GM18502 (cell line): ENCODE results near the gene PTPRG.

Source experiments
- ATAC-seq: cut with Tn5 transposase; IDR thresholded peaks from one replicate; pipeline ENCODE4 v1.9.1; 2021; ENCODE audit warnings: mild to moderate bottlenecking; ENCODE audit not compliant: unreplicated experiment, poor library complexity

Gene PTPRG

DNA sequence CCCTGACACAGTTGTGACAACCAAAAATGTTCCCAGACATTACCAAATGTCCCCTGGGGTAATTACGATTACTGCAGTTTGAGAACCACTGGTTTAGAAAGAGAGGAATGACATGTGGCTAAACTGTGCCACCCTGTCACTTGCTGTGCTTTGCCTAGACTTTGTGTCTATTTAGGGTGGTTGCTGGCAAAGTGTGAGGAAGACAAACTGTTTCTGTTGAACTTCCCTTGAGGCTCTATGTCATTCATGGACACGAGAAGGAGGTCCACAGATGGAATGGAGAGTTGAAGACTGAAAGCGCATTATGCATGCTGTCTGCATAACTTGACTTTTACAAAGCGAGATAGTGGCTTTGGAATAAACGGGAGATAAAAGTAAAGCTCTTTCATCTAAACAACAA, 495.3 kb downstream of the PTPRG start:
- ATAC-seq: no peak

DNA sequence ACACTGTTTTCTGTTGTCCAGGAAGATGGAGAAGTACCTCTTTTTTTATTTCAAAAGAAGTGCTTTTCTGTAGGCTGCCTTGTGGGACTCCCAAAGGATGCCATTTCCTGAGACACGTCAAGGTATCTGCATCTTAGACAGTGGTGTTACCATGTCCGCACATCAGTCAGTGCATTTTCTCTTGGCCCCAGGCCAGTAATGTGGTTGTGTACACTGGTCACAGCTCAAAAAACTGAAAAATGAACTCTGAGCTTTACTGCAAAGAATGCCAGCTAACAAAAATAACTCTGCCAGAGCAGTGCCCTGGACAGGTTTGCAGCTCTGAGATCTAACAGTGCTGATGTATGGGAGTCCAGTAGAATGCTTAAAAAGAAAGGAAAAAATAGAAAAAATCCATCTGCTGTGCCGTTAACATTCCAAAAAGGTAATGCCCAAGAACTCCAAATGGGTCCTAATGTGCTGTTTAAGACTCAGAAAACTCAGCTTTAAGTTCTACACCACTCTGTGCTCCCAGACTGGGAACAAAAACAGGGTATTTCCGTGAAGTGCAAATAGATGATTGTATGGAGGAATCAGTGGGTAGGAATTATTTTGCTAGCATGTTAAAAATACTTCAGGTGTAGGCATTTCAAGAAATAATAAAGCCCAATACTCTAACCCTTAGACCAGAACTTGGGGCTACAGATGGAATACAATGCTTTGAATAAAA, 496.1 kb downstream of the PTPRG start:
- ATAC-seq: no peak

DNA sequence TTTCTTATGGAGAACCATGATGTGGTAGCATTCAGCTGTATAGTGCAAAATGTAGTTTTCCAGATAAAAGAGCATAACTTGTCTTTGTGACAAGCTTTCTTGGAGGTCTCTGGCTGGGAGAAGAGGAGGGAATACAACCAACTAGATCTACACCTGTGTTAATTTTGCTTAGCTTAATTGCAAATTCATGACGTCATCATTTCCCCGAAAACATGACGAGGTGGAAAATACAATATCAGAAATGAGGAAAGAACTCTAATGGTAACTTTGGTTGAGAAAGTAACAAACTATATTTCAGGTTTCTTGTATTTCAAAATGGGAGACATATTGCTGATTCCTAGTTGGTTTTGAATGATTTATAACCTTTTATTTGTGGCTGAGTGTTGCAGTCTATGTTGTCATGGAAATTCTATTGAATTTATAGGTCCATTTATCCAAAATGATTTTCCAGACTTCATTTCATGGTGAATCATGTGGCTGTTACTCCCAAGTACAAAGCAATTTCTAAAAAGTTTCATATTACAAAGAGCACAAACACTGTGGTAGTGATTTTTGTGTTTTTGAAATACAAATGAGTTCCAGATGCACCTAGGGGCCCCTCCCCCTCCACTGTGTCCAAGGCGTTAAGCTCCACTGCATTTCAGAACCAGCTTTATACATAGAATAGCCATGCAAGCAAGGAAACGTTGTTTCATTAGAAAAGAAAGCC, 504.8 kb downstream of the PTPRG start:
- no peak for ATAC-seq

DNA sequence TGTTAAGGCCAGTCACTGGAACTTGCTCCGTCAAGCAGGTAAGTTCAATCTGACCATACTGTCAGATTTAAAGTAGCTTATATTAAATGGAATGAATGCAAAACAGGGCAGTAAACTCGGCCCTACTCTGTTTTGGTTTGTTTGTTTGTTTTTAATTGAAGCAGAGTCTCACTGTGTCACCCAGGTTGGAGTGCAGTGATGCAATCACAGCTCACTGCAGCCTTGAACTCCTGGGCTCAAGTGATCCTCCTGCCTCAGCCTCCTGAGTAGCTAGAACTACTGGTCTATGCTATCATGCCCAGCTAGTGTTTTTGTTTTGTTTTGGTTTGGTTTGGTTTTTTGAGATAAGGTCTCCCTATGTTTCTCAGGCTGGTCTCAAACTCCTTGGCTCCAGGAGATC, 507.0 kb downstream of the PTPRG start:
- ATAC-seq: no peak

DNA sequence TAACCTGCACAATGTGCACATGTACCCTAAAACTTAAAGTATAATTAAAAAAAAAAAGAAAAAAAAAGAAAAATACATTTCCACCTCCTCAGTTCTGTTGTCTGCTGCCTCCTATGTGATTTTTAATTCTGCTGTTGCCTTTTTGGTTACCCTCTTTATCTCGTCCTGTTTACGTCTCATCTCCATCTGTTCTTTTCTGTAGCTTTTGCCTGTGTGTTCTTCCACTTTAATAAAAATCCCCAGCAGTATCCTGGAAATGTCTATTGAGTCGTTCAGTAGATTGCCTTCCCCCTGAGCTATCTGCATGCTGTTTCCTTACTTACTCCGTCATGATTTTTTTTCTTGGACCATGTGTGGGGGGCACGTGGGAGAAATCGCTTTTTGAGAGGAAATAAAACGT, 509.5 kb downstream of the PTPRG start:
- no peak for ATAC-seq

DNA sequence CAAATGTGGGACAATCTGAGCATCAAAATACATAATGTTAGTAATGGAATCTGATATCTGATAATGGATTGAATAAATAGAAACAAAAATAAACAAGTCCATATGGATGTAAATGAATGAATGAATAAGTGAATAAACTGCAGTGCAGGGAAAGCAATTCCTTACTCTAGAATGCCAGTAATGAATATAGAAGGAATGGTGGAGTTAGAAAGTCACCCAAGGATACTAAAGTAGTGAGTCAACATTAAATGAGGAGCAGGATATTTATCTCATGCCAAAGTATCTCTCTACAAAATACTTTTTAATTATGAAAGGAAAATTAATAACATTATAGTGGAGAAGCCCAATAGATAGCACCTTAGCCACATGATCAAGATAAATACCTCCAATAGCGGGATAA, 511.7 kb downstream of the PTPRG start:
- ATAC-seq: no peak

DNA sequence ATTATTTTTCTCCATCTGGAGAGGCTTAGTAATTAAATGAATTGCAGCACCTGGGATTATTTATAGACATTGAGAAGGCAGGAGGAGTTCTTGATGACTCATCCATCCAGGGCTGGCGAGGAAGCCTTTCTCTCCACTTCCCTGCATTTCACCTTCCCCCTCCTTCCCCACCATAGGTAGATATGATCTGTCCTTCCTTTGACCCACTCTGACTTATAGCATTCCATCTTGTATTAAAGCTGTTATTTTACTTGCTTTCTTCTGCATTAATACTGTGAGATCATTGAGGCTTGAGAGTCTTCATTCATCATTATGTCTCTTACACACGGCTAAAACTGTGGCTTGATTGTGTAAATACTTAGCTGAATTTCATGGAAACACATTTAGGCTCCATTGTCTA, 523.2 kb downstream of the PTPRG start:
- no peak for ATAC-seq

DNA sequence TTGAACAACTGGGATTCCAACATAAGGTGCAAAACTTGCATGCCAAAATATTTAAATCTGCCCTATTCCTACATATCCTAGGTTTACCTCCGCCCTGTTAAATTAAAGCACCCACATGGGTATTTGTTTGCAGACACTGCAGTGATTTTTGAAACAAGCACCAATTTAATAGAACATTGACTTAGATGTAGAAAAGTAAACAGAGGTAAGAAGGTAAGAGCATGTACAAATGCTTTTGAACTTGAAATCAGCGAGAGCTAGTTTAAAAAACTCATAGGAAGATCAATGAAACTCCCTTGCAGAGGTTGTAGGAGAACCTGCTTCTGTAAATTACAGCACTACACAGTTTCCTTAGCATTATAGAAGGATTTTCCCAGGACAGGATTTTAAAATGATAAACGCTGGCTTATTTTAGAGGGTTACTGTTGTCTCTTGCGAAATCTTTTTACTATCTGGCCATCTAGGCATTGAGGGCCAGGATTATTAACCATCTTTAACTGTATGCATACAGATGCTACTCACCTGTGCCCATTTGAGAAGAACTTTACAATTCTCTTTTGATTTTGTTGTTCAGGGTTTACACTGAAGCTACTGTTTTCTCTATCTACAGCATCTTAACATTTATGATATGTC, 527.2 kb downstream of the PTPRG start:
- no peak for ATAC-seq

DNA sequence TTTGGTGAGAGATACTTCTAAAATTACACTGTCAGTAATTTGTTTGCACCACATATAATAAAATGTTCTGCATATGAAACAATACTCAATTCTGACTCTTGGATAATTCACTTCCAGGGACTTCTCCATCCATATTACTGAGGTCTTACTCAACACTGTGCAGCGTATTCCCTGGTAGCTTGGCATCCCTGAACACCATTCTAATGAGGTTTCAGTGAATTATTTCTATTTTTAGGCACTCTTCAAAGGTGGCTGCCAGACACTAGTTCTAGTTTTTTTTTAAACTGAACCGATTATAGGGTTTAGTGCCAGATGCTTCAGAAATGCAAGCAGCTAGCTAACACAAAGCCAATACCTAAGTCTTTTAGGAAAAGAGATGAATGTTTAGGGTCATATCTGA, 528.7 kb downstream of the PTPRG start:
- no peak for ATAC-seq

DNA sequence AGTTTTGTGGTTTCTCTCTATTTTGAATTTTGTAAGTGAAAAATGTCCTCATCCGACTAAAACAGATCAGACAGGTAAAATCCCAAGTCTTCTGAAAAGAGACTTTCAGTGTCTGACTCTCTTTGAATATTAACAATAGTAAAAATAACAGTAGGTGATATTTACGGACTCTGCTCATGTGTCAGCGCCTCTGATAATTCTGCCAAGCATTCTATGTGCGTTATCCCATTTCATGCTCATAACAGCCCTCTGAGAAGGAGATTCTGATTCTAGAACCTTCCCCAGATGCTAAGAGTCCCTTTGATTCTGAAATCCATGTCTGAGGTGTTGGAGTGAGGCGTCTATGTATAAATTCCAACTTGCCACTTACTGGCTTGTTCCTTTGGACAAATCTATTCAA, 529.1 kb downstream of the PTPRG start:
- no peak for ATAC-seq

DNA sequence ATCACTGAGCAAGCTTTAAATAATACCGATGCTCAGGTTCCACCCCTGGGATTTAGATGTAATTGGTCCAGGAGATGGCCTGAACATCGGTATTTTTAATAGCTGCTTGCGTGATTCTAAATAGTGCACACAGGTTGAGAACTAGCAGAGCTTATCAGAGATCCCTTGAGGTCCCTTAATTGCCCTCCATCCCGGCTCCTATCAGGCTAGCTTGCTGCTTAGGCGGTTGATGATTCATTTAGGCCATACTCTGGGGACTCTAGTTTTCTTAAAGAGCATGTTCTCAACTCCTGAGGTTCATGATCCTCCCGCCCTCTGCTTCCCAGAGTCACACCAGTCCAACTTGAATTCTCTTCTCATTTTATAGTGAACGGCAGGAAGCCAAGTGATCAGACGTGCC, 531.7 kb downstream of the PTPRG start:
- no peak for ATAC-seq

DNA sequence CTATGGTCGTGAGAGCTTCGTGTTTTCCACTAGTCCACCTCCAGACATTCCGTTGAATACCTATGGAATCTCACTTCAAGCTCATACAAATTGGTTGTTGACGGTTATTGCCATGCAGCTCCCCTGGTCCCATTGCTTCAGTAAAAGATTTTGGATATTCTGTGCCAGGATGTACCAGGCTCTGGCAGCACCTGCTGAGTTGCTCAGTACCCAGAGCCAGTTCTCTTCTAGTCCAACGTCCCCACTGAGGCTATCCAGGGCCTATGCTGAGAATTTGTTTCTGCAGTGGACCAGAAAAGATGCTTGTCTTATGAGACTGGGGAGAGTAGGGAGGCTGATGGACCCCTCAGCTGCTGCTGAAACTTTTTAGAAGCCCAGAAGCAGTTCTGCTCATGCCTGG, 533.1 kb downstream of the PTPRG start:
- ATAC-seq: no peak

DNA sequence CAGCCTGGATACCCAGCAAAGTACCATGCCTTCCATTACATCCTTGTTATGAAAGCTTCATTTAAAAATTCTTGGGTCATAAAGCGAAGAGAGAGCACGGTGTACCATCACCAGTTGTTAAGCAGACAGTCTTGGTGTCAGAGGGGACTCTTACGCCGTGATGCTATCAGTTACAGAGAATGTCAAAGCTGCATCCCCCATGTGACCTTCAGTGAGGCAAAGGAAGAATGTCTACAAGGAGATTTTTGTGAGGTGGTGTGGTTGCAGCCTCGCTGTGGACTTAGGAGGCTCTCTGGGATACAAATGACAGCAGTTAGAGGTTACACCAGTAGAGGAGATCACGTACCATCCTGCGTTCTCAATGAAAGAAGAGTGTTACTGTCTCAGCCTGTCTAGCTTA, 533.7 kb downstream of the PTPRG start:
- no peak for ATAC-seq

DNA sequence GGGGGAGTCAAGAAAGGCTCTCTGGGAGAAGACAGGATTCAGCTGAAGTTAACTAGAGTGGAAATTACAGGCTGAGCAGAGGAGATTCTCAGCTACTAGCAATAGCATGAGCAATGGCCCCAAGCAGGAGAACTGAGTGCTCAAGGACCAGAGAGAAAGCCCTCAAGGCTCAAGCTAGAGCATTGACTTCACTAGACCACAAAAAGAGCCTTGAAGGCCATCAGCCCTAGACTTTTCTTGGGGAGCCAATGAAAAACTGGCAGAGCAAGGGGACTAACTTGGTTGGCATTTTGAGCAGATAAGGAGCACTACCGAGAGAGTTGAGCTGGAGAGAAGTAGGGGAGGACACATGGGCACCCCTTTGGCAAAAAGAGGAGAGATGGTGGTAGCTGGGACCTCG, 534.4 kb downstream of the PTPRG start:
- no peak for ATAC-seq

DNA sequence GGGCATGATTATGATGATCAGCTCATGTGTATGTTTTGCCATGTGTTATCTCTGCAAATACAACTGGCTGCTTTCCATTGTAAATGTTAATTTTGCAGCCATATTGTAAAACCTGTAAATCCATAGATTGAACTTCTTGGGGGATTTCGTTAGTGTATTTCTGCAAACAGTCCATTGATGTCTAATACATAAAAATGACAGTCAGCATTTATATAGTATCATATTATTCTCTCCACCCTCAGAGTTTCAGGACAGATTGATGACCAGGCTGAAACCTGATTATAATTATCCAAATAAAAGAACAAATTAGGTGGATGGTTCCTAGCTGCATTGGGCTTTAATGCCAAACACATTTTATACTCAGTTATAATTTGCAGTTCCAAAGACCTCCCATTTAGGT, 535.1 kb downstream of the PTPRG start:
- ATAC-seq: no peak

DNA sequence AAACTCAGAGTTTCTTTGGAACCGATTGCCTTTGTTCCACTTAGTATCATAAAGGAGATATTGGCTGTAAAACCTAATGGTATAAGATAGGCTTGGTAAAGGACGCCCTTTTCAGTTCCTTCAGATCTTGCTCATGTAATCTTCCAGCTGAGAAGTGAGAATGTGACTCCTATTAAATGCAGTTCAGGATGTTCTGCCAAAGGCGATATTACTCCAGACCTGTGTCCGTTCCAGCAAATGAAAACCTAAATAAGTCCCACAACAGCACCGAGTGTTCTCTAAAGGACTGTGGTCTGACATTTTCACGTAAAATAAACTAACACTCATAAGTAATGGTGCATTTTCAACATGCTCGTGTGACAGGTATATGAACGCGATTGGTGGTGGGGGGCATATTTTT, 535.8 kb downstream of the PTPRG start:
- no peak for ATAC-seq

DNA sequence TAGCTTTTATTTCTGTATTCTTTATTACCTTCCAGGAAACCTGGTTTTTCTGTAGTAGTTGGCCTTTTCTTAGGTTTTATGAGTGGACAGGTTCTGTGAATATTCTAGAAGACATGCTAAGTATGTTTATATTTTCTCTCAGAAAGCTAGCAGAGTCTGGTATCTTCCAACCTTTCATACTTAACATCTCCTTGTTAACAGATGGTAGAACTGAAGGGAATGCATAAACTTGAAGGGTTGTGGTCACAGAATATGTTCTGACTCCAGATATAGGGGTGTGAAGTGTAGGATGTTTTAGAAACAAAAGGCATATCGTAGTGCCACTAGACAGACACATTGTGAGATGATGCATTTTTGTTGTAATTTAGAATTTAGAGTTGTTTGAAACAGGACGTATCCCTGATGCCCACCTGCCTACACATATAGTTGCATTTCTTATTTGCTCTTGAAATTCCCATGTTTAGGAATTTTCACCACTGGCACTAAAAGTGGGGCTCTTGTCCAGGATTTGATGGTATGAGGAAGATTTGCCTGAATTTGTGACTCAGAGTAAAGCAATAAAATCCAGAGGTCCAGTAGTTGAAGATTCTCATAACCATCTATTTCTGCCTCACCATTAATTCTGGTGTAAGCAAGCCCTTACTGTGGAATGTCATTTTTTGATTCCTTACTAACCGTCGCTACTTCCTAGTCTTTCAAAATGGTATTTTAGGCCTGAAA, 537.4 kb downstream of the PTPRG start:
- no peak for ATAC-seq

DNA sequence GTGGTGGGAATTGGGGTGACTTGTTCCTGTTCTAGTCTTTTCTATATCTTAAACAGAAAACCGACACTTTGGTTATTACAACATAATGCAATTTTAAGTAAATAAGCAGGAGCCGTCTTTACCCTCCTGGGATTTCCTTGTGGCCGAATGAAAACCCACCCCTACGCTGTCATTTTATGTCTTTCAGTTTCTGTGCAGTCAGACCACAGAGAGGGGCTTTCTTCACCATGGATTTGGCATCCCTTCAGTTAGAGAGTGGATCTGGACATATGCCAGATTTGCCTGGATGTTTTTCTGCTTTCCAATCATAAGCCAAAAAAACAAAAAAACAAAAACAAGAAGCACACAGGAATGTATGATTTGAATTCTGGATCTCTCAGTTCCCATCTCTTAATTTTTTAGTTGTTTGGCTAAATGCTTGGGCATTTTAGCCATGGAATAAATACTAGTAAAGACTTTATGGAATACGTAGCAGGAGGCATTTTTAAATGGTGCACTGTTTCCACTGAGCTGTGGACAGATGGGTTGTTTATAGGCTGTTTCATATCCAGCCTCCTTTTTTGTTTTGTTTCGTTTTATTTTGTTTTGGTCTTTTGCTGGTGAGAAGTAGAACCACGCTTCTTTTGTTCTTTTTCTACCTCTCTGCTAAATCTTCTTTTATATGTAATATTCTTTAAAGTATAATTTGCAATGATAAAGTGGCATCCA, 539.1 kb downstream of the PTPRG start:
- ATAC-seq: no peak

DNA sequence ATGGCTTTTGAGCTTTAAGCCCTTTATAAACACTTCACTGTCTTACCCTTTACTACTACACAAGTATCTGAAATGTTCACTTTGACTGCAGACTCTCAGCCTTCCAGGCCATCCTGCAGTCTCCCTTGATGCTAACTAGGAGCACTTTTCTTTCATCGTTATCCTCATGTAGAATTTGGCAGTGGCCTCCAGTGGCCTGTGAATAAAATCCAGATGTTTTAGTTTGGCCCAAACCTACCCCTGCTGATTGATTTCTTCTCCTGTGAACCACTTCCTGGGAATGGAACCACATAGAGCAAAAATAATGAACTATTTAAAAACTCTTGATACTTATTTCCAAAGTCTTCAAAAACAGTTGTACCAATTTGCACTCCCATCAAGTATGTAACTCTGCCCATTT, 540.1 kb downstream of the PTPRG start:
- no peak for ATAC-seq

DNA sequence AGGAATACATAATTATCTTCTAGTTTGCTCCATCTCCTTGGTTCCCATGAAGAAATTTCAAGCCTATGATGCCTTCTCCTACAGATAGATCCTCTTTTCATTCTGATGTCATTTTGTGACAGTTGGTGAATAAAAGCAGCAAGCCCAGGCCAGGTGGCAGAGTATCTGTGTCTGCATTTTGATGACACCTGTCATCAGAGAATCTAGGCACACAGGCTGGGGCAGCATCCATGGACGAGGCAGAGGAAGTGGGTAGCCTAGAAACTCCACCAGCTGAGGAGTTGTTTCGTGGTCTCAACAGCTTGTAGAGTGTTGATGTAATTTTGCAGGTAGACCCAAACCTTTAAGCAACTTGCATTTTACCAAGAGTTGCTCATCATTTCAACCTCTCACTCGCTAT, 542.2 kb downstream of the PTPRG start:
- ATAC-seq: no peak

DNA sequence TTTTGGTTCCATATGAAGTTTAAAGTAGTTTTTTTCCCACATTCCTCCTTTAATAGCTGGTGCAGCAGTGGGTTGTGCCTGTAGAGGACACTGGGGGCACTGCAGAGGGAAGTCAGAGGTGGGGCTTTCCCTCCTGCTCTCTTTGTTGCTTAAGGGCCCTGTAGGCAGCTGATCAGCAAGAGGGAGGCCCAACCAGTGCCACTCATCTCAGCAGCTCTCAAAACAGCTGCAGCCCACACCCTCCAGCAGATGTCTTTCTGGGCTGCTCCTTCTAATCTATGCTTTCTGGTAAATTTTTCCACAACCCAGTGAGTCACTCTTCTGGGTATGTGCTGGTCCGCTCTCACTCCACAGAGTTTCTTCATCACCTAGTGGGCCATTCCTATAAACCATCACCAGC, 548.2 kb downstream of the PTPRG start:
- ATAC-seq: no peak
